Keratinocyte (primary cell): ENCODE measurements around the gene SMC5. TPM values are rescaled to one million over a fixed set of nuclear protein-coding genes. Genes with fewer than 3 reads are reported as not detected.

ENCODE experiments used
- DNase-seq: peaks from one replicate; pipeline ENCODE4 v3.0.0-alpha.2; 2011; ENCODE audit warnings: low read depth, missing footprints, low spot score
- FAIRE-seq: peaks from 2 replicates; lab custom pipeline; 2011; peaks lifted over from hg19 to GRCh38; lab: Jason Lieb, UNC
- H2AFZ ChIP-seq: 2 replicates; pipeline ENCODE4 v1.6.0; 2012; ENCODE audit warnings: low read length, control low read depth, inconsistent platforms; ENCODE audit not compliant: control insufficient read depth
- H3K27ac ChIP-seq: 2 replicates; pipeline ENCODE4 v1.5.1; 2011; ENCODE audit warnings: low read length; ENCODE audit not compliant: control insufficient read depth, insufficient read depth
- H3K27me3 ChIP-seq: 3 replicates; pipeline ENCODE4 v1.6.0; 2011; ENCODE audit warnings: low read length; ENCODE audit not compliant: control insufficient read depth, insufficient read depth; ENCODE audit errors: extremely low read depth
- H3K36me3 ChIP-seq, 2 experiments: 2 replicates in 1 of 2; 3 replicates in 1 of 2; pipeline ENCODE4 v1.5.1; 2011; ENCODE audit warnings: low read length in 2 of 2, mild to moderate bottlenecking in 1 of 2; ENCODE audit not compliant: control insufficient read depth in 2 of 2, insufficient read depth in 2 of 2; ENCODE audit errors: extremely low read depth in 1 of 2
- H3K4me1 ChIP-seq: 3 replicates; pipeline ENCODE4 v1.5.1; 2011; ENCODE audit warnings: low read length; ENCODE audit not compliant: control insufficient read depth, insufficient read depth; ENCODE audit errors: extremely low read depth
- H3K4me2 ChIP-seq: 3 replicates; pipeline ENCODE4 v1.6.0; 2011; ENCODE audit warnings: low read depth, low read length; ENCODE audit not compliant: control insufficient read depth, insufficient read depth; ENCODE audit errors: extremely low read depth
- H3K4me3 ChIP-seq, 3 experiments: fragments of 200-600 bp in 1 of 3; sonication (generic) in 1 of 3; 2 replicates in 2 of 3; 3 replicates in 1 of 3; pipeline ENCODE4 v1.5.1; 2011 to 2016; ENCODE audit warnings: low read length in 3 of 3, mild to moderate bottlenecking in 3 of 3, control low read depth in 2 of 3, inconsistent platforms in 1 of 3, low read depth in 1 of 3, mixed read lengths in 1 of 3, mixed run types in 1 of 3, moderate library complexity in 1 of 3; ENCODE audit not compliant: control insufficient read depth in 2 of 3, insufficient read depth in 2 of 3; ENCODE audit errors: extremely low read depth in 1 of 3
- H3K79me2 ChIP-seq: 2 replicates; pipeline ENCODE4 v1.6.0; 2012; ENCODE audit warnings: low read length; ENCODE audit not compliant: control insufficient read depth, insufficient read depth
- H3K9ac ChIP-seq: 3 replicates; pipeline ENCODE4 v1.6.0; 2011; ENCODE audit warnings: low read length; ENCODE audit not compliant: control insufficient read depth, insufficient read depth; ENCODE audit errors: extremely low read depth
- H3K9me1 ChIP-seq: 3 replicates; pipeline ENCODE4 v1.6.0; 2011; ENCODE audit warnings: low read length; ENCODE audit not compliant: control insufficient read depth, insufficient read depth; ENCODE audit errors: extremely low read depth
- H3K9me3 ChIP-seq: 2 replicates; pipeline ENCODE4 v1.5.1; 2012; ENCODE audit warnings: low read depth, low read length; ENCODE audit not compliant: control insufficient read depth
- H4K20me1 ChIP-seq: 3 replicates; pipeline ENCODE4 v1.6.0; 2011; ENCODE audit warnings: low read length; ENCODE audit not compliant: control insufficient read depth, insufficient read depth; ENCODE audit errors: extremely low read depth
- EZH2 ChIP-seq: IDR thresholded peaks from one replicate; pipeline ENCODE4 v1.6.1; 2012; ENCODE audit warnings: inconsistent platforms, mild to moderate bottlenecking, low read length, moderate library complexity
- dilution Hi-C: fragments of 300-500 bp; cut with MboI; formaldehyde crosslinking; loops from one replicate; pipeline ENCODE4 v1.7.0; 2020; ENCODE audit warnings: low sequenced_read_pairs; ENCODE audit not compliant: extremely low pct_ligation_motif_present
- polyA plus RNA-seq, 5 experiments: library from polyadenylated mRNA; depleted of rRNA in 3 of 5; stranded (reverse) in 3 of 5; stranded (forward) in 1 of 5; unstranded in 1 of 5; fragments of >200 nt; gene quantifications; 1 replicate in 1 of 5; 2 replicates in 3 of 5; 3 replicates in 1 of 5; pipeline versions ENCODE4 v1.2.1 to v1.2.3, GENCODE V29; 2011 to 2012; ENCODE audit warnings: missing spikeins in 2 of 5, low read depth in 1 of 5, low replicate concordance in 1 of 5
- TF ChIP-seq, protein P1 (sequence below), 3 experiments: IDR thresholded peaks in 1 of 3; conservative IDR thresholded peaks in 1 of 3; optimal IDR thresholded peaks in 1 of 3; 2 replicates in 2 of 3; 3 replicates in 1 of 3; pipeline versions ENCODE3 to v1.5.1; 2011; ENCODE audit warnings: low read length in 3 of 3, mild to moderate bottlenecking in 3 of 3, moderate library complexity in 2 of 3, control low read depth in 1 of 3, inconsistent platforms in 1 of 3; ENCODE audit not compliant: insufficient read depth in 2 of 3; ENCODE audit errors: extremely low read depth in 1 of 3

The SMC5 gene
- polyA plus RNA-seq, 1 donor (not counting 4 experiments of a cell fraction or from before 2014, with no cell fraction given), result 16.5 TPM

DNA sequence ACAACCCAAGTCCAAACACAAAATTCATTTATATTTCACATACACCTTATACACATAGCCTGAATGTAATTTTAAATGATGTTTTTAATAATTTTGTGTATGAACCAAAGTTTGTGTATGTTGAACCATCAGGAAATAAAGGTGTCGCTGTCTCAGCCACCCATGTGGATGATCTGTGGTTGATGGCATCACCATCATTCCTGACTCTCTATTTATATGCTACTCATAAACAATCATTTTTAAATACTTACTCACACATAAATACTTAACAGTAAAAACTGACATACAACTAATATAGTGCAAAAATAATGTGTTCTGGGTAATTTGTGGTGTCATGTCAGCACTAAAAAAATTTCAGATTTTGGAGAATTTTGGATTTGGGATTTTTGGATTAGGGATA, 38.4 kb downstream of the SMC5 start:
- dilution Hi-C loops, result no loop called here
- peaks cover 9% of the 10 kb centered on the region for H3K79me2 ChIP-seq
- FAIRE-seq, result no peak

GRCh38 chr9:70298245-70298771, 39.5 kb downstream of the SMC5 start:
- no peaks in the 10 kb centered on the region for H4K20me1 ChIP-seq
- no peak overlapping the region for H3K4me3 ChIP-seq
- H3K9me1 ChIP-seq, result no peaks in the 10 kb centered on the region
- no peak for FAIRE-seq
- H3K79me2 ChIP-seq, result peaks cover 6% of the 10 kb centered on the region
- H2AFZ ChIP-seq, result no peak overlapping the region
- H3K27ac ChIP-seq, result no peak overlapping the region
- no peak for TF ChIP-seq EZH2
- TF ChIP-seq, protein P1, sequence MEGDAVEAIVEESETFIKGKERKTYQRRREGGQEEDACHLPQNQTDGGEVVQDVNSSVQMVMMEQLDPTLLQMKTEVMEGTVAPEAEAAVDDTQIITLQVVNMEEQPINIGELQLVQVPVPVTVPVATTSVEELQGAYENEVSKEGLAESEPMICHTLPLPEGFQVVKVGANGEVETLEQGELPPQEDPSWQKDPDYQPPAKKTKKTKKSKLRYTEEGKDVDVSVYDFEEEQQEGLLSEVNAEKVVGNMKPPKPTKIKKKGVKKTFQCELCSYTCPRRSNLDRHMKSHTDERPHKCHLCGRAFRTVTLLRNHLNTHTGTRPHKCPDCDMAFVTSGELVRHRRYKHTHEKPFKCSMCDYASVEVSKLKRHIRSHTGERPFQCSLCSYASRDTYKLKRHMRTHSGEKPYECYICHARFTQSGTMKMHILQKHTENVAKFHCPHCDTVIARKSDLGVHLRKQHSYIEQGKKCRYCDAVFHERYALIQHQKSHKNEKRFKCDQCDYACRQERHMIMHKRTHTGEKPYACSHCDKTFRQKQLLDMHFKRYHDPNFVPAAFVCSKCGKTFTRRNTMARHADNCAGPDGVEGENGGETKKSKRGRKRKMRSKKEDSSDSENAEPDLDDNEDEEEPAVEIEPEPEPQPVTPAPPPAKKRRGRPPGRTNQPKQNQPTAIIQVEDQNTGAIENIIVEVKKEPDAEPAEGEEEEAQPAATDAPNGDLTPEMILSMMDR (optimal IDR thresholded peaks at IDR 0.05 in 1 of 3, IDR thresholded peaks at IDR 0.05 in 1 of 3, conservative IDR thresholded peaks at IDR 0.05 in 1 of 3; ENCODE audit: extremely low read depth in 1 of 3, insufficient read depth in 2 of 3, low read length in 3 of 3), result no peak
- no peak overlapping the region for H3K4me2 ChIP-seq
- no peaks in the 10 kb centered on the region for H3K9me3 ChIP-seq
- DNase-seq, result no peak
- H3K36me3 ChIP-seq, result peaks cover 5 to 7% of the 10 kb centered on the region in 2 experiments
- H3K27me3 ChIP-seq, result no peaks in the 10 kb centered on the region
- H3K4me1 ChIP-seq, result no peaks in the 10 kb centered on the region
- dilution Hi-C loops, result no loop called here
- H3K9ac ChIP-seq, result no peak overlapping the region

More for the DNA sequence above, 38.4 kb downstream of the SMC5 start:
- Histone ChIP-seq H3K4me3 (no peak overlapping the region), H3K4me2 (no peak overlapping the region), H3K36me3 (peaks cover 4 to 7% of the 10 kb centered on the region in 2 experiments), H2AFZ (no peak overlapping the region), H3K27ac (no peak overlapping the region), H4K20me1 (no peaks in the 10 kb centered on the region), H3K9ac (no peak overlapping the region), H3K9me3 (no peaks in the 10 kb centered on the region), H3K9me1 (no peaks in the 10 kb centered on the region), H3K4me1 (no peaks in the 10 kb centered on the region), H3K27me3 (no peaks in the 10 kb centered on the region)
- TF ChIP-seq, protein P1 (optimal IDR thresholded peaks at IDR 0.05 in 1 of 3, IDR thresholded peaks at IDR 0.05 in 1 of 3, conservative IDR thresholded peaks at IDR 0.05 in 1 of 3; ENCODE audit: extremely low read depth in 1 of 3, insufficient read depth in 2 of 3, low read length in 3 of 3), result no peak
- no peak for TF ChIP-seq EZH2
- DNase-seq, result no peak
